Measurements from ENCODE around the gene ALG14.

DNA sequence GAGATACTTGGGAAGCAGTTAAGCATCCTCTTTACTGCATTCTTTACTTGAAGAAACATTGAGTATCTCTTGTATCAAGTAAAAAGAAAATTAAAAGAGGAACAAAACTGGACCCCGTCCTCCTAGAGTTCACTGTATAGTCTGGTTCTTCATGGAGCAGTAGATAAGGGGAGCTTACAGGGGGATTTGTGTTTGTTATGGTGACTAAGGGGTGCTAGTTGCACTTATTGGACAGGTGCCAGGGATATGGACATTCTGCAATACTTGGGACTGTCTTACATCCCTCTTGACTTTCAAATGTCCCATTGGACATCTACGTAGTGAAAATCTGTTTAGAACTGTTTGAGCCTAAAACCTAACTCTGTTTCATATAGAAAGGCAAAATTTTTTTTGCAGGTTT, 67.2 kb downstream of the ALG14 start:
- no peak for TF ChIP-seq POLR2A (IDR thresholded peaks at IDR 0.05)
- TF ChIP-seq, protein P1, sequence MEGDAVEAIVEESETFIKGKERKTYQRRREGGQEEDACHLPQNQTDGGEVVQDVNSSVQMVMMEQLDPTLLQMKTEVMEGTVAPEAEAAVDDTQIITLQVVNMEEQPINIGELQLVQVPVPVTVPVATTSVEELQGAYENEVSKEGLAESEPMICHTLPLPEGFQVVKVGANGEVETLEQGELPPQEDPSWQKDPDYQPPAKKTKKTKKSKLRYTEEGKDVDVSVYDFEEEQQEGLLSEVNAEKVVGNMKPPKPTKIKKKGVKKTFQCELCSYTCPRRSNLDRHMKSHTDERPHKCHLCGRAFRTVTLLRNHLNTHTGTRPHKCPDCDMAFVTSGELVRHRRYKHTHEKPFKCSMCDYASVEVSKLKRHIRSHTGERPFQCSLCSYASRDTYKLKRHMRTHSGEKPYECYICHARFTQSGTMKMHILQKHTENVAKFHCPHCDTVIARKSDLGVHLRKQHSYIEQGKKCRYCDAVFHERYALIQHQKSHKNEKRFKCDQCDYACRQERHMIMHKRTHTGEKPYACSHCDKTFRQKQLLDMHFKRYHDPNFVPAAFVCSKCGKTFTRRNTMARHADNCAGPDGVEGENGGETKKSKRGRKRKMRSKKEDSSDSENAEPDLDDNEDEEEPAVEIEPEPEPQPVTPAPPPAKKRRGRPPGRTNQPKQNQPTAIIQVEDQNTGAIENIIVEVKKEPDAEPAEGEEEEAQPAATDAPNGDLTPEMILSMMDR (IDR thresholded peaks at IDR 0.05) = no peak
